Hepatocyte (in vitro differentiated cells): ENCODE data around the gene UFSP2. TPM values are rescaled to one million over a fixed set of nuclear protein-coding genes. Genes with fewer than 3 reads are reported as not detected.
"Not testable (repeated sequence)": the region's sequence is repeated elsewhere in the genome, so short reads cannot be mapped to it uniquely, and the experiment has no call there.

Source experiments
- DNase-seq: peaks from one replicate; pipeline ENCODE4 v3.0.0-alpha.2; 2016; ENCODE audit warnings: low spot score
- H2AFZ ChIP-seq: fragments of 200-600 bp; sonication (generic); 2 replicates; pipeline ENCODE4 v1.6.0; 2016; ENCODE audit warnings: antibody characterized with exemption, mild to moderate bottlenecking
- H3K27ac ChIP-seq: fragments of 200-600 bp; sonication (generic); 2 replicates; pipeline ENCODE4 v1.5.1; 2016; ENCODE audit warnings: mild to moderate bottlenecking
- H3K27me3 ChIP-seq: fragments of 200-600 bp; sonication (generic); 2 replicates; pipeline ENCODE4 v1.6.1; 2016
- H3K36me3 ChIP-seq: fragments of 200-600 bp; sonication (generic); replicated peaks from 2 replicates; pipeline ENCODE4 v1.5.1; 2016; ENCODE audit warnings: low read depth; ENCODE audit not compliant: insufficient read depth
- H3K4me1 ChIP-seq: fragments of 200-600 bp; sonication (generic); 2 replicates; pipeline ENCODE4 v1.5.1; 2016; ENCODE audit warnings: mild to moderate bottlenecking, moderate library complexity; ENCODE audit not compliant: insufficient read depth
- H3K4me2 ChIP-seq: fragments of 200-600 bp; sonication (generic); 2 replicates; pipeline ENCODE4 v1.6.0; 2016
- H3K4me3 ChIP-seq: fragments of 200-600 bp; sonication (generic); 2 replicates; pipeline ENCODE4 v1.5.1; 2016; ENCODE audit warnings: mild to moderate bottlenecking
- H3K79me2 ChIP-seq: fragments of 200-600 bp; sonication (generic); 2 replicates; pipeline ENCODE4 v1.6.0; 2017; ENCODE audit warnings: mild to moderate bottlenecking
- H3K9me2 ChIP-seq: fragments of 200-600 bp; sonication (generic); replicated peaks from 2 replicates; pipeline ENCODE4 v1.6.0; 2017; ENCODE audit warnings: mild to moderate bottlenecking; ENCODE audit not compliant: insufficient read depth
- H3K9me3 ChIP-seq: fragments of 200-600 bp; sonication (generic); 2 replicates; pipeline ENCODE4 v1.5.1; 2016; ENCODE audit warnings: low read depth, mild to moderate bottlenecking
- H4K20me1 ChIP-seq: fragments of 200-600 bp; sonication (generic); 2 replicates; pipeline ENCODE4 v1.6.0; 2016; ENCODE audit warnings: mild to moderate bottlenecking; ENCODE audit not compliant: insufficient read depth, poor library complexity, severe bottlenecking
- CTCF ChIP-seq: fragments of 200-600 bp; sonication (generic); IDR thresholded peaks from 2 replicates; pipeline ENCODE4 v1.5.1; 2016; ENCODE audit warnings: antibody characterized with exemption, mild to moderate bottlenecking; ENCODE audit not compliant: poor library complexity
- EZH2 ChIP-seq: fragments of 200-600 bp; sonication (generic); IDR thresholded peaks from 2 replicates; pipeline ENCODE4 v1.6.1; 2016; ENCODE audit warnings: antibody characterized with exemption, mild to moderate bottlenecking, borderline replicate concordance
- EZH2phosphoT487 ChIP-seq: fragments of 200-600 bp; sonication (generic); IDR thresholded peaks from one replicate; pipeline ENCODE4 v1.6.1; 2018; ENCODE audit warnings: antibody characterized with exemption, mild to moderate bottlenecking, low read depth, moderate library complexity; ENCODE audit not compliant: unreplicated experiment, severe bottlenecking
- WGBS: methylation state at CpG from one replicate; pipeline ENCODE4 v1.1.6; 2016; ENCODE audit warnings: low lambda C conversion rate; ENCODE audit errors: missing lambda C conversion rate; 5-methylcytosine and 5-hydroxymethylcytosine counted together
- polyA plus RNA-seq: library from polyadenylated mRNA; unstranded; fragments of >200 nt; fragmentation: Nextera tagmentation; extraction: Ambion mirVana; gene quantifications from 2 replicates; pipeline ENCODE4 v1.2.1, GENCODE V29; 2016
- total RNA-seq: library from RNA; depleted of rRNA; stranded (reverse); fragments of >200 nt; gene quantifications from 2 replicates; pipeline ENCODE4 v1.2.3, GENCODE V29; 2014

The UFSP2 gene
- total and polyA plus RNA-seq, 2 experiments from 2014 or later = 29.2 to 38.5 TPM

GRCh38 chr4:185369731-185370130, 56.0 kb downstream of the UFSP2 start:
- no peaks in the 10 kb centered on the region for H3K9me3 ChIP-seq
- DNase-seq = no peak
- H3K4me1 ChIP-seq = no peaks in the 10 kb centered on the region
- no peak overlapping the region for H3K4me3 ChIP-seq
- no peak overlapping the region for H2AFZ ChIP-seq
- TF ChIP-seq CTCF (no peak), EZH2 (no peak), EZH2phosphoT487 (no peak)
- no peak overlapping the region for H3K4me2 ChIP-seq
- H4K20me1 ChIP-seq = no peaks in the 10 kb centered on the region
- H3K27ac ChIP-seq = no peak overlapping the region
- no peaks in the 10 kb centered on the region for H3K79me2 ChIP-seq
- no peaks in the 10 kb centered on the region for H3K36me3 ChIP-seq
- H3K27me3 ChIP-seq = no peaks in the 10 kb centered on the region
- H3K9me2 ChIP-seq = no peaks in the 10 kb centered on the region
- WGBS = 87% methylated on average over 3 of the region's 3 CpGs

- Histone ChIP-seq H3K9me2 (no peaks in the 10 kb centered on the region), H3K27me3 (no peaks in the 10 kb centered on the region), H3K36me3 (no peaks in the 10 kb centered on the region), H2AFZ (no peak overlapping the region), H3K79me2 (no peaks in the 10 kb centered on the region), H3K4me3 (no peak overlapping the region), H3K4me1 (no peaks in the 10 kb centered on the region), H3K9me3 (no peaks in the 10 kb centered on the region), H3K27ac (no peak overlapping the region), H3K4me2 (no peak overlapping the region), H4K20me1 (no peaks in the 10 kb centered on the region)
- WGBS = 91% methylated on average over 5 of the region's 5 CpGs
- DNase-seq = no peak
- TF ChIP-seq EZH2 = no peak
- TF ChIP-seq CTCF = no peak
- TF ChIP-seq EZH2phosphoT487 = no peak
Measured at GRCh38 chr4:185364886-185365285, 60.9 kb downstream of the UFSP2 start.

- 95% methylated on average over 3 of the region's 3 CpGs for WGBS
- Histone ChIP-seq H3K9me2 (no peaks in the 10 kb centered on the region), H3K9me3 (no peaks in the 10 kb centered on the region), H3K79me2 (no peaks in the 10 kb centered on the region), H3K36me3 (no peaks in the 10 kb centered on the region), H3K27me3 (no peaks in the 10 kb centered on the region), H3K27ac (no peak overlapping the region), H2AFZ (no peak overlapping the region), H4K20me1 (no peaks in the 10 kb centered on the region), H3K4me3 (no peak overlapping the region), H3K4me1 (no peaks in the 10 kb centered on the region), H3K4me2 (no peak overlapping the region)
- DNase-seq = no peak
- TF ChIP-seq EZH2 (no peak), CTCF (no peak), EZH2phosphoT487 (no peak)
Measured at GRCh38 chr4:185363251-185363650, 62.5 kb downstream of the UFSP2 start.

GRCh38 chr4:185362570-185362969, 63.2 kb downstream of the UFSP2 start:
- not testable (repeated sequence) for H3K4me1 ChIP-seq, H3K27ac ChIP-seq, H3K4me3 ChIP-seq, H3K9me2 ChIP-seq, H3K36me3 ChIP-seq, H4K20me1 ChIP-seq, H3K79me2 ChIP-seq, DNase-seq, H3K9me3 ChIP-seq, H3K4me2 ChIP-seq, H3K27me3 ChIP-seq, H2AFZ ChIP-seq
- WGBS = 93% methylated on average over 6 of the region's 6 CpGs
